Type B pancreatic cell (in vitro differentiated cells): ENCODE measurements around the gene H19. TPM values are rescaled to one million over a fixed set of nuclear protein-coding genes. Genes with fewer than 3 reads are reported as not detected.

Experiments used
- DNase-seq: peaks from one replicate; pipeline ENCODE4 v3.0.0; 2021; ENCODE audit warnings: mixed read lengths; ENCODE audit not compliant: unreplicated experiment; ENCODE audit errors: extremely low spot score
- H3K27ac Mint-ChIP-seq: 2 replicates; pipeline ENCODE4 v1.8.0; 2021; ENCODE audit warnings: mild to moderate bottlenecking, mixed read lengths
- H3K27me3 Mint-ChIP-seq: 2 replicates; pipeline ENCODE4 v1.8.0; 2021; ENCODE audit warnings: mixed read lengths
- H3K36me3 Mint-ChIP-seq: 2 replicates; pipeline ENCODE4 v1.8.0; 2021; ENCODE audit warnings: mixed read lengths
- H3K4me1 Mint-ChIP-seq: one replicate; pipeline ENCODE4 v1.8.0; 2021; ENCODE audit warnings: mixed read lengths; ENCODE audit not compliant: unreplicated experiment
- H3K4me3 Mint-ChIP-seq: 2 replicates; pipeline ENCODE4 v1.8.0; 2021; ENCODE audit warnings: mild to moderate bottlenecking, mixed read lengths
- H3K9me3 Mint-ChIP-seq: 2 replicates; pipeline ENCODE4 v1.8.0; 2021; ENCODE audit warnings: mixed read lengths
- CTCF ChIP-seq: fragments of 200-600 bp; sonication (generic); conservative IDR thresholded peaks from 2 replicates; pipeline ENCODE4 v1.5.0; 2021; ENCODE audit warnings: antibody characterized with exemption, mild to moderate bottlenecking
- total RNA-seq: library from RNA; stranded (reverse); gene quantifications from 2 replicates; pipeline ENCODE4 v1.2.1, GENCODE V29; 2021; ENCODE audit warnings: low replicate concordance

Gene H19
- total RNA-seq, 1 donor from 2014 or later: 12,320 TPM

DNA sequence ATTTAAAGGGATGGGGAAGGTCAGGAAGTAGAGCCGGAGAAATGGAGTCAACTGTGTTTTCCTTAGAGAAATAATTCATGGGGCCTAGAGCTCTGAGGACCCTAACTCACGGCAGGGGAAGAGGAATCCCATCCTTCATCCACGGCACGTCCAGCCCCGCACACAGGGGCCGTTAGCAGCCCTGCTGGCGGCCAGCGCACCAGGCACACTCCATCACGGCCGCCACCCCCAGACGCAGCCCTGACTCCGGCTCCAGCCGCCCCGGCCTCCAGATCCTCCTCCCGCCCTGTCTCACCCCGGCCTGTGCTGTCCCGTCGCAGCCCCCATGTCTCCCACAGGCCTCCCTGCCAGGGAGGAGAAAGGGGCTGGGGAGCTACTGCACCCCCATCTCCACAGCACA lies 39.3 kb downstream of the H19 start:
- H3K9me3 Mint-ChIP-seq: no peaks in the 10 kb centered on the region
- no peak overlapping the region for H3K4me3 Mint-ChIP-seq
- H3K4me1 Mint-ChIP-seq: no peaks in the 10 kb centered on the region
- H3K27me3 Mint-ChIP-seq: no peaks in the 10 kb centered on the region
- H3K36me3 Mint-ChIP-seq: no peaks in the 10 kb centered on the region
- no peak for DNase-seq
- TF ChIP-seq CTCF: no peak
- H3K27ac Mint-ChIP-seq: no peak overlapping the region

- no peak overlapping the region for H3K4me3 Mint-ChIP-seq
- no peaks in the 10 kb centered on the region for H3K4me1 Mint-ChIP-seq
- no peaks in the 10 kb centered on the region for H3K9me3 Mint-ChIP-seq
- no peak for TF ChIP-seq CTCF
- no peak for DNase-seq
- no peaks in the 10 kb centered on the region for H3K27me3 Mint-ChIP-seq
- no peak overlapping the region for H3K27ac Mint-ChIP-seq
- H3K36me3 Mint-ChIP-seq: no peaks in the 10 kb centered on the region
Observed at GRCh38 chr11:1953489-1954266, 44.0 kb downstream of the H19 start.

DNA sequence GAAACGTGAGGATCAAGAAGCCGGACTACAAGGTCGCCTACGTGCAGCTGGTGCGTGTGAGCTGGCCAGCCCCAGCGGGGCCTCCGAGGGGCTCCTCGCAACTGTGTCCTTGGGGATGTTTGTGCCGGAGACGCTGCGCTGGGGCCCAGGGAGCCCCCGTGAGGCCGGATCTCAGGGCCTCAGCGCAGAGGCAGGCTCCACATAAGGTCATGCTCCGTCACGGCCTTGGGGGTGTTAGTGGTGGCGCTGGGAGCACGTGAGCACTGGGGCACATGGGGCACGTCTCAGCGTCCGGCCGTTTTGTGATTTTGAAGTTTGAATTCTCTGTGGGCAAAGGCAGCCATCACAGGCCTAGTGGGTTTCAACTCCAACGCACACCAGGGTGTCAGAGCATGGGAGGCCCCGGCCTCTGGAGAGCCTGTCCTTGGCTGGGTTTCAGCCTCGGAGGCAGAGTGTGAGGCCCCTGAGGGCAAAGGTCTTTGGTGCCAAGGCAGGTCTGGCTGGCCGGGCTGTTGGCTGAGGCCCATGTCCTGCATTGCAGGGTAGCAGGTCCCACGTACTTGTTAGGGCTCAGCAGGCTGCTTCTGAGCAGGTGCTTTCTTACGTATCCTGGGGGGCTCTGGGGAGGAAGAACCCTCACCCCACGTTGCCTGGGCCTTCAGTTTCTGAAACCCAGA lies 44.7 kb downstream of the H19 start:
- Mint-ChIP-seq H3K27ac (no peak overlapping the region), H3K4me1 (no peaks in the 10 kb centered on the region), H3K9me3 (no peaks in the 10 kb centered on the region), H3K27me3 (no peaks in the 10 kb centered on the region), H3K36me3 (no peaks in the 10 kb centered on the region), H3K4me3 (no peak overlapping the region)
- no peak for DNase-seq
- TF ChIP-seq CTCF: no peak

DNA sequence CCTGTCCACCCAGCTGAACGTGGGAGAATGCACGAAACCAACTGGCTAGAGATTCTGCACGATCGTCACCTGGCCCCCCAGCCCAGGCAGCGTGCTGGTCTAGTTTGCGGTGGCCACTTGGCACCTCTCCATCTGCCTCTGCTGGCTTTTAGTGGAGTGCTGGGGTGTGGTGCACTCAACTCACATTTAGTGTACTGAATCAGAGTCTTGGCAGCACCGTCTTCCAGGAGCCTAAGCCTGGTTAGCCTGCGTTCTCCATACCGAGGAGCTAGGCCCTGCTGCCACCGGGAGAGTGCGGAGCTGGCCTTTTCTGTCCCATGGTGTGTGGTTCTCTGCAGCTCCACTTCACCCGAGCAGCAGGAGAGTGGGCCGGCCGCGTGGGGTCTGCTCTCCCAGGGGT lies 47.7 kb downstream of the H19 start:
- no peak overlapping the region for H3K27ac Mint-ChIP-seq
- no peak for DNase-seq
- no peak for TF ChIP-seq CTCF
- H3K4me1 Mint-ChIP-seq: no peaks in the 10 kb centered on the region
- no peak overlapping the region for H3K4me3 Mint-ChIP-seq
- H3K9me3 Mint-ChIP-seq: no peaks in the 10 kb centered on the region
- H3K27me3 Mint-ChIP-seq: no peaks in the 10 kb centered on the region
- no peaks in the 10 kb centered on the region for H3K36me3 Mint-ChIP-seq

DNA sequence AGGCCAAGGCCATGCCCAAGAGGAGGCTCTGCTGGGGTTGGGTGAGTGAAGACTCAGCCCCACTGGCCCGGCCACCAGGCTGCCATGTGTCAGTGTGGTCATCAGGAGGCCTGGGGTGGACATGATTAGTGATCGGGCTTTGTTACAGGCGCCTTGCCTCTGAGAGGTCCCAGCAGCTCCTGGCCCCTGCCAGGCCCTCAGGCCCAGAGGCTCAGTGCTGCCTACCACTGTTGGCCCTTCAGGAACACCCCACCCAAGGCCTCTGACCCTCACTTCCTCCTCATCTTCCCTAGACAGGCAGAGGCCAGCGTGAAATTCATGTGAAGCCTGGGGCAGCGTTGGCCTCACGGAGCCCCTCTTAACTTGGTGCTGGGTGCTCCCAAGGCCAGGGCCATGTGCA lies 48.3 kb downstream of the H19 start:
- Mint-ChIP-seq H3K27ac (no peak overlapping the region), H3K9me3 (no peaks in the 10 kb centered on the region), H3K27me3 (no peaks in the 10 kb centered on the region), H3K4me1 (no peaks in the 10 kb centered on the region), H3K4me3 (no peak overlapping the region), H3K36me3 (no peaks in the 10 kb centered on the region)
- TF ChIP-seq CTCF: no peak
- no peak for DNase-seq
